OCI-LY3 (cell line): ENCODE measurements around the gene CELF2.

Source experiments
- H2AFZ ChIP-seq: fragments of 200-600, 300-600 bp; shearing (Covaris generic); 2 replicates; pipeline ENCODE4 v1.6.0; 2014; ENCODE audit warnings: antibody characterized with exemption, low read depth, low read length
- H3K27ac ChIP-seq: fragments of 200-600, 300-600 bp; sonication (generic); 2 replicates; pipeline ENCODE4 v1.5.1; 2014; ENCODE audit warnings: mild to moderate bottlenecking, low read length, moderate library complexity, mixed read lengths
- H3K27me3 ChIP-seq: fragments of 200-600, 300-600 bp; sonication (generic); 2 replicates; pipeline ENCODE4 v1.6.1; 2014; ENCODE audit warnings: low read depth, low read length, mixed read lengths
- H3K36me3 ChIP-seq: fragments of 200-600, 300-600 bp; sonication (generic); replicated peaks from 2 replicates; pipeline ENCODE3; 2014; ENCODE audit warnings: low read depth, low read length, mixed read lengths
- H3K4me1 ChIP-seq: fragments of 300-600, 200-600 bp; sonication (generic); 2 replicates; pipeline ENCODE4 v1.6.1; 2014; ENCODE audit warnings: low read length, mixed read lengths
- H3K4me2 ChIP-seq: fragments of 200-600, 300-600 bp; sonication (generic); 2 replicates; pipeline ENCODE4 v1.6.1; 2014; ENCODE audit warnings: low read length, mixed read lengths
- H3K4me3 ChIP-seq: fragments of 300-600, 200-600 bp; sonication (generic); 2 replicates; pipeline ENCODE4 v1.5.1; 2014; ENCODE audit warnings: antibody characterized with exemption, mild to moderate bottlenecking, low read length, moderate library complexity
- H3K79me2 ChIP-seq: fragments of 300-600, 200-600 bp; shearing (Covaris generic); 2 replicates; pipeline ENCODE4 v1.6.1; 2014; ENCODE audit warnings: mild to moderate bottlenecking, low read length, mixed read lengths
- H3K9ac ChIP-seq: fragments of 300-600, 200-600 bp; shearing (Covaris generic); 2 replicates; pipeline ENCODE4 v1.6.0; 2014; ENCODE audit warnings: mild to moderate bottlenecking, low read length, moderate library complexity
- H3K9me3 ChIP-seq: fragments of 200-600, 300-600 bp; shearing (Covaris generic); 2 replicates; pipeline ENCODE4 v1.6.1; 2014; ENCODE audit warnings: low read length, mixed read lengths; ENCODE audit not compliant: insufficient read depth
- H4K20me1 ChIP-seq: fragments of 200-600, 300-600 bp; sonication (generic); 2 replicates; pipeline ENCODE4 v1.6.1; 2016; ENCODE audit warnings: low read length, mixed read lengths; ENCODE audit not compliant: insufficient read depth
- CTCF ChIP-seq: fragments of 200-600, 300-600 bp; sonication (generic); IDR thresholded peaks from 2 replicates; pipeline ENCODE4 v1.5.1; 2014; ENCODE audit warnings: antibody characterized with exemption, low read length, low read depth
- EZH2phosphoT487 ChIP-seq: fragments of 200-600 bp; shearing (Covaris generic); IDR thresholded peaks from 2 replicates; pipeline ENCODE4 v1.6.1; 2018; ENCODE audit warnings: antibody characterized with exemption, mixed run types, low read depth

The CELF2 gene

GRCh38 chr10:11326241-11326640 lies 308.6 kb downstream of the CELF2 start:
- Histone ChIP-seq H3K4me2 (no peak overlapping the region), H3K79me2 (no peaks in the 10 kb centered on the region), H2AFZ (no peak overlapping the region), H3K36me3 (no peaks in the 10 kb centered on the region), H3K9me3 (no peaks in the 10 kb centered on the region), H4K20me1 (no peaks in the 10 kb centered on the region), H3K4me3 (no peak overlapping the region), H3K27me3 (no peaks in the 10 kb centered on the region), H3K4me1 (no peaks in the 10 kb centered on the region), H3K27ac (no peak overlapping the region), H3K9ac (no peak overlapping the region)
- no peak for TF ChIP-seq CTCF
- no peak for TF ChIP-seq EZH2phosphoT487

GRCh38 chr10:11326913-11327616 lies 309.4 kb downstream of the CELF2 start:
- Histone ChIP-seq H3K9ac (no peak overlapping the region), H3K36me3 (no peaks in the 10 kb centered on the region), H3K27ac (no peak overlapping the region), H3K4me3 (no peak overlapping the region), H3K4me1 (no peaks in the 10 kb centered on the region), H3K79me2 (no peaks in the 10 kb centered on the region), H2AFZ (no peak overlapping the region), H3K4me2 (no peak overlapping the region), H3K9me3 (no peaks in the 10 kb centered on the region), H3K27me3 (no peaks in the 10 kb centered on the region), H4K20me1 (no peaks in the 10 kb centered on the region)
- no peak for TF ChIP-seq EZH2phosphoT487
- TF ChIP-seq CTCF: no peak

- no peak overlapping the region for H3K4me3 ChIP-seq
Measured at GRCh38 chr10:11328264-11329061, 310.8 kb downstream of the CELF2 start.

More at GRCh38 chr10:11328264-11329061, 310.8 kb downstream of the CELF2 start:
- Histone ChIP-seq H3K27ac (no peak overlapping the region), H3K27me3 (no peaks in the 10 kb centered on the region), H4K20me1 (no peaks in the 10 kb centered on the region), H3K9ac (no peak overlapping the region), H3K79me2 (no peaks in the 10 kb centered on the region), H3K4me2 (no peak overlapping the region), H3K4me1 (no peaks in the 10 kb centered on the region), H3K9me3 (no peaks in the 10 kb centered on the region), H3K36me3 (no peaks in the 10 kb centered on the region), H2AFZ (no peak overlapping the region)
- TF ChIP-seq CTCF (no peak), EZH2phosphoT487 (no peak)
